ENCODE data around the gene TROAP. TPM values are rescaled to one million over a fixed set of nuclear protein-coding genes. Genes with fewer than 3 reads are reported as not detected.

TROAP gene
- total RNA-seq, 1 experiment from 2014 or later = 135 TPM

DNA sequence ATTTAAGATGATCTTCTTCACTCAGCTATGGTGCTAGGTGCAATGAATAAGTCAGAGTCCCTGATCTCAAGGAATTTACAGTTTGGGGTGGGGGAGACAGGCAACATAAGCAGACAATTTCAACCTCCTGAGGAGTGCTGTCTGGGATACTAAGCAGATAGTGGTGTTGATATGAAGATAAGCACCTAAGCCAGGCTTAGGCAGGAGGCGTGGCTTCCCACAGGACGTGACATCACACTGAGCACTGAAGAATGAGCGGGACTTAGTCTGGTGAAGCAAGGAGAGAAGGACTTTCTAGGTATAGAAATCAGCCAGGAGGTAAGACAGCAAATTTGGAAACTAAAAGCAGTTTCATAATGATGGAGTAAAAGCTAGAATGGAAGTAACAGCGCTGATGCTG, 21.3 kb upstream of the TROAP start:
- Mint-ChIP-seq H3K4me1 (ENCODE audit: low read depth, unreplicated experiment) (peaks cover 30% of the 10 kb centered on the region), H3K4me3 (ENCODE audit: unreplicated experiment) (peak overlapping the region; percentile 22), H3K27me3 (ENCODE audit: insufficient read depth, unreplicated experiment) (peaks cover 5% of the 10 kb centered on the region), H3K36me3 (ENCODE audit: insufficient read depth, unreplicated experiment) (no peaks in the 10 kb centered on the region), H3K27ac (ENCODE audit: unreplicated experiment) (peak overlapping the region; percentile 48), H3K9me3 (ENCODE audit: unreplicated experiment) (no peaks in the 10 kb centered on the region)
- TF ChIP-seq, protein P1, sequence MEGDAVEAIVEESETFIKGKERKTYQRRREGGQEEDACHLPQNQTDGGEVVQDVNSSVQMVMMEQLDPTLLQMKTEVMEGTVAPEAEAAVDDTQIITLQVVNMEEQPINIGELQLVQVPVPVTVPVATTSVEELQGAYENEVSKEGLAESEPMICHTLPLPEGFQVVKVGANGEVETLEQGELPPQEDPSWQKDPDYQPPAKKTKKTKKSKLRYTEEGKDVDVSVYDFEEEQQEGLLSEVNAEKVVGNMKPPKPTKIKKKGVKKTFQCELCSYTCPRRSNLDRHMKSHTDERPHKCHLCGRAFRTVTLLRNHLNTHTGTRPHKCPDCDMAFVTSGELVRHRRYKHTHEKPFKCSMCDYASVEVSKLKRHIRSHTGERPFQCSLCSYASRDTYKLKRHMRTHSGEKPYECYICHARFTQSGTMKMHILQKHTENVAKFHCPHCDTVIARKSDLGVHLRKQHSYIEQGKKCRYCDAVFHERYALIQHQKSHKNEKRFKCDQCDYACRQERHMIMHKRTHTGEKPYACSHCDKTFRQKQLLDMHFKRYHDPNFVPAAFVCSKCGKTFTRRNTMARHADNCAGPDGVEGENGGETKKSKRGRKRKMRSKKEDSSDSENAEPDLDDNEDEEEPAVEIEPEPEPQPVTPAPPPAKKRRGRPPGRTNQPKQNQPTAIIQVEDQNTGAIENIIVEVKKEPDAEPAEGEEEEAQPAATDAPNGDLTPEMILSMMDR (IDR thresholded peaks at IDR 0.05; ENCODE audit: insufficient read depth in 1 of 2, low read depth in 1 of 2, low read length in 1 of 2, severe bottlenecking in 1 of 2, unreplicated experiment in 1 of 2) = no peak
- ChIA-PET POLR2A (no interaction called here), CTCF (no interaction called here)
- no peaks in the 10 kb centered on the region for H3K36me3 ChIP-seq (ENCODE audit: control insufficient read depth, insufficient read depth, low read length)
- H3K9me3 ChIP-seq = no peaks in the 10 kb centered on the region
- intact Hi-C loops (cut with micrococcal nuclease; ENCODE audit: unreplicated experiment) = no loop called here
- 0 out of 2 replicates have a peak, but pooled peaks cover 10% of the 10 kb centered on the region for H3K4me1 ChIP-seq
- no TSS peak for BruUV-seq (replicated peaks)
- peak in 1 of 2 experiments; percentile 57 for DNase-seq
- no peak overlapping the region for H3K4me3 ChIP-seq (ENCODE audit: low read depth, low read length)
- no peaks in the 10 kb centered on the region for H3K27me3 ChIP-seq (replicated peaks; ENCODE audit: control insufficient read depth, insufficient read depth, low read length)

DNA sequence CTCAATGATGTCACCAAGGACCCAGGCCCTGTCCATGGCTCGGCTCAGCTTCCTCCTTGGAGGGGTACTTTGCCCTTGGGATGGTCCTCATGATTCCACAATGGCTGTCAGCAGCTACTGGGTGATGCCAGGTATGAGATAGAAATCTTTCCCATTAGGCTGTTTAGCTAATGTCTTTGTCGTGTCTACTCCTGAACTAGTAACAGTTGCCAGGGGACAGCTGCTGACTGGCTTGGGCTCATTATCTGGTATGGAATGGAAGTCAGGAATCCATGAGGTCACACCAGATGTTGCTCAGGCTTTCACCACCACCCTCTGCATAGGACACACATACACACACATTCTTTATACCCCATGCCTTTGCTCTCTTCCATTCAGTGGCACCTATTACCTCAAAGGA, 18.9 kb upstream of the TROAP start:
- ChIA-PET CTCF (interaction anchor here (0.6 to 1.2 kb wide), 3 partner anchors 9 to 157 kb away, joined by 3 to 4 read pairs (median 3); partner anchors contain the start of gene PRPH), POLR2A (interaction anchor here (0.6 to 1.6 kb wide), 2 partner anchors 19 to 38 kb away, joined by 4 to 5 read pairs; partner anchors contain the start of gene TROAP)
- Histone ChIP-seq H3K4me1 (0 out of 2 replicates have a peak, but pooled peaks cover 5% of the 10 kb centered on the region), H3K4me3 (ENCODE audit: low read depth, low read length) (no peak overlapping the region), H3K9me3 (no peaks in the 10 kb centered on the region), H3K27me3 (replicated peaks; ENCODE audit: control insufficient read depth, insufficient read depth, low read length) (no peaks in the 10 kb centered on the region), H3K36me3 (ENCODE audit: control insufficient read depth, insufficient read depth, low read length) (no peaks in the 10 kb centered on the region)
- H3K27ac Mint-ChIP-seq (ENCODE audit: unreplicated experiment) = no peak overlapping the region
- TF ChIP-seq, protein P1 (IDR thresholded peaks at IDR 0.05; ENCODE audit: insufficient read depth in 1 of 2, low read depth in 1 of 2, low read length in 1 of 2, severe bottlenecking in 1 of 2, unreplicated experiment in 1 of 2) = no peak
- intact Hi-C loops (cut with micrococcal nuclease; ENCODE audit: unreplicated experiment) = no loop called here
- no TSS peak for BruUV-seq (replicated peaks)
- no peak for DNase-seq
- H3K27me3 Mint-ChIP-seq (ENCODE audit: insufficient read depth, unreplicated experiment) = peaks cover 10% of the 10 kb centered on the region
- H3K36me3 Mint-ChIP-seq (ENCODE audit: insufficient read depth, unreplicated experiment) = no peaks in the 10 kb centered on the region
- H3K4me1 Mint-ChIP-seq (ENCODE audit: low read depth, unreplicated experiment) = peaks cover 18% of the 10 kb centered on the region
- H3K4me3 Mint-ChIP-seq (ENCODE audit: unreplicated experiment) = no peak overlapping the region
- H3K9me3 Mint-ChIP-seq (ENCODE audit: unreplicated experiment) = no peaks in the 10 kb centered on the region

DNA sequence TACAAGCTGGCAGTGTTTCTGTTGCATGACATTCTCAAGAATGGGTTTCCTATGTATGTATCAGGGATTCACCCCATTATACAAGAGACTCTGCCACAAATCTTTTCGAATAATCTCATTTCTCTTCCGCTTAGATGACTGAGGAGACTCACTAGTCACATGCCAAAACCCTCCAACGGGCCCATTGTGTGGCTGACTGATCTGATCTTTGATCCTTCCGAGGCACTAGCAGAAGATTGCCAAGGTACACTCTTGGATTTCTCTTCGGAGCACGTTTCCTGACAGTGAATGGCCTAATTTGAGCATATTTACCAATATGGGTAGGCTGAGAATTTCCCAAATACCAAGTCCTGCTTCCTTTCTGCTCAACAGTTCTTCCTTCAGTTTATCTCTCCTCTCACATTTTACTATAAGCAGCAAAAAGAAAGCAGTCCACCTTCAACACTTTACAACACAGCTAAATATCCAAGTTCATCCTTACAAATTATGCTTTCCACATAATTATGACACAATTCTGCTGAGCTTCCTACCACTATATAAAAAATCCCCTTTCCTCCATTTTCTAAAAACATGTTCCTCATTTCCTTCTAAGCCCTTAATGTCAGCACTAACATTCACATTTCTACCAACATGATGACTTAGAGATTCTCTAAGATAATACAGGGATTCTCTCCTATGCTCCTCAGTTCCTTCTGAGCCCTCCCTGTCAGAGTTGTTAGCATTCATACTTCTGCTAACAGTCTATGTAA, 17.1 kb upstream of the TROAP start:
- 0 out of 2 replicates have a peak, but pooled peaks cover 5% of the 10 kb centered on the region for H3K4me1 ChIP-seq
- H3K9me3 Mint-ChIP-seq (ENCODE audit: unreplicated experiment) = no peaks in the 10 kb centered on the region
- no peak overlapping the region for H3K4me3 Mint-ChIP-seq (ENCODE audit: unreplicated experiment)
- TF ChIP-seq, protein P1 (IDR thresholded peaks at IDR 0.05; ENCODE audit: insufficient read depth in 1 of 2, low read depth in 1 of 2, low read length in 1 of 2, severe bottlenecking in 1 of 2, unreplicated experiment in 1 of 2) = no peak
- intact Hi-C loops (cut with micrococcal nuclease; ENCODE audit: unreplicated experiment) = no loop called here
- CTCF ChIA-PET = interaction anchor here (0.9 to 1.2 kb wide), 2 partner anchors 9 kb away, joined by 3 to 4 read pairs; no protein-coding TSS in a partner anchor
- H3K9me3 ChIP-seq = no peaks in the 10 kb centered on the region
- H3K27me3 ChIP-seq (replicated peaks; ENCODE audit: control insufficient read depth, insufficient read depth, low read length) = no peaks in the 10 kb centered on the region
- POLR2A ChIA-PET = interaction anchor here (0.6 kb wide), 1 partner anchor 195 kb away, joined by 4 read pairs; no protein-coding TSS in a partner anchor
- H3K4me1 Mint-ChIP-seq (ENCODE audit: low read depth, unreplicated experiment) = peaks cover 18% of the 10 kb centered on the region
- BruUV-seq (replicated peaks) = no TSS peak
- peaks cover 10% of the 10 kb centered on the region for H3K27me3 Mint-ChIP-seq (ENCODE audit: insufficient read depth, unreplicated experiment)
- H3K4me3 ChIP-seq (ENCODE audit: low read depth, low read length) = no peak overlapping the region
- no peaks in the 10 kb centered on the region for H3K36me3 ChIP-seq (ENCODE audit: control insufficient read depth, insufficient read depth, low read length)
- H3K27ac Mint-ChIP-seq (ENCODE audit: unreplicated experiment) = no peak overlapping the region
- no peaks in the 10 kb centered on the region for H3K36me3 Mint-ChIP-seq (ENCODE audit: insufficient read depth, unreplicated experiment)
- DNase-seq = no peak
